Raji (cell line): Measurements from ENCODE around the gene SFSWAP.

Source experiments
- POLR2A ChIP-seq: IDR thresholded peaks from 2 replicates; pipeline ENCODE4 v1.6.1; 2011; ENCODE audit warnings: low read depth, low read length, control low read depth; ENCODE audit not compliant: insufficient read depth

Gene SFSWAP

GRCh38 chr12:131842169-131842568 lies 131.3 kb downstream of the SFSWAP start:
- no peak for TF ChIP-seq POLR2A

DNA sequence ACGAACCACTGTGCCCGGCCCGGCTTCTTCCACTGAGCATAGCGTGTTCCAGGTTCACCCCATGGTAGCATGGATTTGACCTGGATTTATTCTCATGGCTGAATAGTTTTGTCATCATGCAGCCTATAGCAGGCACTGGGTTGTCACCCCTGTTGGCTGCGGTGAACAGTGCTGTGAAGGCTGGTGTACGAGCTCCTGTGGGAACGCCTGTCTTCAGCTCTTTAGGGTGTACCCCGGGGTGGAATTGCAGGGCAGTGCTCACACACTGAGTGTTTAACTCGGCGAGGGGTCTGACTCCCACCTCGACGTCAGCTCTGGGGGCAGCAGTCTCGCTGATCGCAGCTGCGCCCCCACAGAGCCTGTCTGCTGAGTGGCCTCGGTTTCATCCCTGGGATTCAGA lies 132.6 kb downstream of the SFSWAP start:
- no peak for TF ChIP-seq POLR2A

DNA sequence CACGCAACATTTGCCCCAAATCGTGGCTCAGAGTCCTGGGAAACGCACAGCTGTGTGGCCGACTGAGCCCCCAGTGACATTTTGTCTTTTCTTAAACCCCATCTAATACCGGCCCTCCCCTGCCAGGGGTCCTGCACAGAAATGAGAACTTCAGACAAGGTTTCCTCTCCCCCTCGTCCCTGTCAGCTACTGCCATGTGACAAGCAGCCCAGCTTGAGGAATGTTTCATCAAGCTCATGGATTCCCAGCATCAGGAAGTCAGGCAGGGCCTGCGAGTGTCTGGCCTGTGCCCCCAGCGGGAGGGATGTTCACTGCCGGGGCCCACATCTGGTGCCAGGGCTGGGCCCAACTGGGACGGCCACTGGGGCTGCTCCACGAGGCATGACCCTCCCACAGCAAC lies 133.2 kb downstream of the SFSWAP start:
- no peak for TF ChIP-seq POLR2A

GRCh38 chr12:131844656-131845055 lies 133.8 kb downstream of the SFSWAP start:
- TF ChIP-seq POLR2A = no peak

- no peak for TF ChIP-seq POLR2A
Observed at GRCh38 chr12:131845121-131845520, 134.2 kb downstream of the SFSWAP start.

DNA sequence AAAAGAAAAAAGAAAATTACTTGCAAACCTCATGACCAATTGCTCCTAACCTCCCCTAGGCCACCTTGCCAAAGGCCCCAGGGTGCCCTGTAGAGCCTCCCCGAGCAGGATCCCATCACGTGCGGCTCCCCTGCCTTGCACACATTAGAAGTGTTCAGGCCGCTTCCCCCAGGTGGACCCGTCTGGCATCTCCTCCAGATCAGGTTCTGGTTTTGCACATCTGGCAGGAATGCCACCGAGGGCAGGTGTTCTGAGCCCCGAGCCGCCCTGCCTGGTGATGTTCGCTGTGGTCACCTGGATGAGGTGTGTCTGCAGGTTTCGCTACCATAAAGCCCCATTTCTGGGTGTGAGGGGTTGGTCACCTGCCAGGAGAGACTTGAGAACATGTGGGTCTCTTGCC lies 136.6 kb downstream of the SFSWAP start:
- TF ChIP-seq POLR2A = no peak

DNA sequence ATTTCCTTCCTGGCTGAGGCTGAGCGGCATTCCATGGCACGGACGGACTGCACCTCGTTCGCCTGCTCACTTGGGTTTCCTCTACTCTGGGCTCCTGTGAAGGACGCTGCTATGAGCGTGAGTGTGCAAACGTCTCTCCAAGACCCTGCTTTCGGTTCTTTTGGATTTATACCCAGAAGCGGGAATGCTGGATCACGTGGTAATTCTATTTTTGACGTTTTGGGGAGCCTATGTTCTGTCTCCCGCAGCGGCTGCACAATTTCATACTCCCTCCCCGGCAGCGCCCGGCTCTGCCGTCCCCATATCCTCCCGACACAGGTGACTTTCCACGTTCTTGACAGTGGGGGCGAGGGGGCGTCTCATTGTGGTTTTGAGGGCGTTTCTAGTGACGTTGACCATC lies 137.9 kb downstream of the SFSWAP start:
- TF ChIP-seq POLR2A = no peak
